AG09309 (cell line): ENCODE measurements around the gene CYP46A1.

Source experiments
- DNase-seq: peaks from one replicate; pipeline ENCODE4 v3.0.0-alpha.2; 2010; ENCODE audit warnings: low read depth
- H3K4me3 ChIP-seq: 2 replicates; pipeline ENCODE4 v1.5.1; 2011; ENCODE audit warnings: mild to moderate bottlenecking, low read depth, low read length, moderate library complexity; ENCODE audit not compliant: control insufficient read depth
- TF ChIP-seq, protein P1 (sequence below): IDR thresholded peaks from 2 replicates; pipeline ENCODE4 v1.5.1; 2011; ENCODE audit warnings: mild to moderate bottlenecking, low read depth, low read length, inconsistent platforms; ENCODE audit not compliant: insufficient read depth, control insufficient read depth; ENCODE audit errors: missing control alignments

The CYP46A1 gene

DNA sequence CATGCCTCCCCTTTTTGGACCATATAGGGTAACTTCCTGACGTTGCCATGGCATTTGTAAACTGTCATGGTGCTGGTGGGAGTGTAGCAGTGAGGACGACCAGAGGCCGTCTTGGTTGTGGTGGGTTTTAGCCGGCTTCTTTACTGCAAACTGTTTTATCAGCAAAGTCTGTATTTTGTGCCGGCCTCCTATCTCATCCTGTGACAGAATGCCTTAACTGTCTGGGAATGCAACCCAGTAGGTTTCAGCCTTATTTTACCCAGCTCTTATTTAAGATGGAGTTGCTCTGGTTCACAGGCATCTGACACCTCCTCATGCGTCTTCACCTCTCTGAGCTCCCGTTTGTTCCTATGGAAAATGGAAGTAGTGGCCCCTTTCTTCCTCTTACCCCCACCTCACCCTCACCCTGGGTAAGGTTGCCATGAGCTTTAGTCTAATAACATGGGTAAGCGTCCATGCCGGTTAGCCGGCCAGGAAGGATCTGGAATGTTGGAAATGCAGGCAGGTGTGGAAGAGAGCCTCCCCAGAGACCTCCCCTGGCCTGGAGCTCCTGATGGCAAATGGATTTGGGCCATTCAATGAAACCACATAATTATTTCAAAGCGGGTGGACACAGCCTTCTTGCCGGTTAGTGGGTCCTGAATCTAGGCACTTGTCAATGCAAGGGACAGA is 20.6 kb upstream of the CYP46A1 start:
- DNase-seq = no peak
- H3K4me3 ChIP-seq = no peak overlapping the region
- TF ChIP-seq, protein P1, sequence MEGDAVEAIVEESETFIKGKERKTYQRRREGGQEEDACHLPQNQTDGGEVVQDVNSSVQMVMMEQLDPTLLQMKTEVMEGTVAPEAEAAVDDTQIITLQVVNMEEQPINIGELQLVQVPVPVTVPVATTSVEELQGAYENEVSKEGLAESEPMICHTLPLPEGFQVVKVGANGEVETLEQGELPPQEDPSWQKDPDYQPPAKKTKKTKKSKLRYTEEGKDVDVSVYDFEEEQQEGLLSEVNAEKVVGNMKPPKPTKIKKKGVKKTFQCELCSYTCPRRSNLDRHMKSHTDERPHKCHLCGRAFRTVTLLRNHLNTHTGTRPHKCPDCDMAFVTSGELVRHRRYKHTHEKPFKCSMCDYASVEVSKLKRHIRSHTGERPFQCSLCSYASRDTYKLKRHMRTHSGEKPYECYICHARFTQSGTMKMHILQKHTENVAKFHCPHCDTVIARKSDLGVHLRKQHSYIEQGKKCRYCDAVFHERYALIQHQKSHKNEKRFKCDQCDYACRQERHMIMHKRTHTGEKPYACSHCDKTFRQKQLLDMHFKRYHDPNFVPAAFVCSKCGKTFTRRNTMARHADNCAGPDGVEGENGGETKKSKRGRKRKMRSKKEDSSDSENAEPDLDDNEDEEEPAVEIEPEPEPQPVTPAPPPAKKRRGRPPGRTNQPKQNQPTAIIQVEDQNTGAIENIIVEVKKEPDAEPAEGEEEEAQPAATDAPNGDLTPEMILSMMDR = no peak

DNA sequence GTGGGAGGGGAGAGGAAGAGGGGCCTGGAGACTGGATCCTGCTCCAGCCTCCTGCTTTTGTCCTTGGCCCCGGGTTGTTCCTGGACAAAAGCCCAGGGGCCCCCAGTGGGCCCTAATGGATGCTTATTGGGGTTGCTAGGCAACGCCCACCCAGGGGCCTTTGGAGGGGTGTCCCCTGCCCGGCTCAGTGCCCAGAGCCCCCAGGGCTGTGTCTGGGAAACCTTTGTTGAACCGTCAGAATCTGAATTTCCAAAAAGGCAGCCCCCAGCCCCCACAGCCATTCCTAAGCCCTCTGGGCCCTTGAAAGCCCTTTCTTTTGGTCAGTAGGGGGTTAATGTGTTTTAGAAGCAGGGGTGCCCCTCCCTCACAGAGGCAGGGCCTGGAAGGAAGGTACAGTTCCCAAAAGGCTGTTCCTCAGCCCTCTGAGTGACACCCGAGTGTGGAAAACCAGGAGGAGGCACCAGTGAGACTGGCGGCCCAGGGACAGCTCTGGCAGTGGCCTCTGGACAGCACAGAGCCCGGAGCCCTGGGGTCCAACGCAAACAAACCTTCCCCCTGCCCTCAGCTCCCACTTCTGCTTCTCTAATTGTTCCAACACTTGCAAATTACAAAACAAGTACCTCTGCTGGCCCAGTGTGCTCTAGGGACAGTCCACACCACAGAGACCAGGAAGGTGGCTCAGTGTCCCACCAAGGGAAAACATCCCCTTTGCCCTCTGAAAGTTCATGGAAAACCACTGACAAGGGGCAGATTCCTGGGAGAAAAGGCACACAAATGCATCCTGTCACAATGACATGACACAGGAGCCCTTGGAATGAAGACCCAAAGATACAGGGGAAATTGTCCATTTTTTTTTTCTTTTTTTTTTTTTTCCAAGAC is 19.8 kb upstream of the CYP46A1 start:
- no peak overlapping the region for H3K4me3 ChIP-seq
- no peak for DNase-seq
- TF ChIP-seq, protein P1 = no peak

GRCh38 chr14:99664937-99665273 is 19.2 kb upstream of the CYP46A1 start:
- H3K4me3 ChIP-seq = no peak overlapping the region
- TF ChIP-seq, protein P1 = no peak
- no peak for DNase-seq

DNA sequence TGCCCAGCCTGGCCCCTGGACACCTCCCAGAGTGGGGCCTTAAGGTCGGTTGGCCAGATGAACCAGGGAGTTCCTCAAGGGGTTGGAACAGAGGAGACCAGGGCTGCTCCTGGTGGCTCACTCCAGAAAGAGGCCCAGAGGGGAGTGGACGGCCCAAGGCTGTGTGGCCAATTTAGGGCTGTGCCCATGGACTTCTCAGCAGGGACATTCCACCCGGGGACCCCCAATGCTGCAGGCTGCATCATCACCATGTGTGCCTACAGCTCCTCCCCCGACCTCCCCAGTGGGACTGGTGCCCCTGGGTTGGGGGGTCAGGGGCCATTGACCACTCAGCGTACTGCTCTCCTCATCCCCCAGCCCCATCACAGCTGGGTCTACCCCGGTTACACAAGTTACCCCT is 17.6 kb upstream of the CYP46A1 start:
- no peak for DNase-seq
- TF ChIP-seq, protein P1 = no peak
- no peak overlapping the region for H3K4me3 ChIP-seq

DNA sequence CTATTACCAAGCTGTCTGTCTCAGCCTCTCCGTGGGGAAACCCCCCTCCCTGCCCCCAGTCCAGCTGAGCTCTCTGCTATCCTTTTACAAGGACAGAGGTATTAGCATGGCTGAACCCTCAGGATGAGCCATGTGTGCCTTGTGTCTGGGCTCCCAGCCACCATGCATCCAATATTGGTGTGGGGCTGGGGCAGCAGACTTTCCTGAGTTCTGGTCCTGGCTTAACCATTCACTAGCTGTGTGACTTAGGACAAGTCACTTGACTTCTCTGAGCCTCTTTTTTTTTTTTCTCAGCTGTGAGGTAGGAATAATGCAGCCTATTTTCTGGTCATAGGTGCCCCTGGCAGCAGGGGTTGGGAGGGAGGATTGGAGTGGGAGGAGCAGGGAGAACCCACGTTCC is 17.1 kb upstream of the CYP46A1 start:
- DNase-seq = no peak
- no peak overlapping the region for H3K4me3 ChIP-seq
- TF ChIP-seq, protein P1 = no peak

- no peak overlapping the region for H3K4me3 ChIP-seq
- TF ChIP-seq, protein P1 = no peak
- no peak for DNase-seq
Observed at GRCh38 chr14:99667821-99668220, 16.3 kb upstream of the CYP46A1 start.
